ENCODE measurements around the gene ELL.

Gene ELL

GRCh38 chr19:18456279-18456678 lies 65.6 kb downstream of the ELL start:
- peak overlapping the region; percentile 93 for H3K27ac ChIP-seq
- TF ChIP-seq CTCF (conservative IDR thresholded peaks at IDR 0.05; ENCODE audit: low read depth) = no peak
- CTCF ChIA-PET = interaction anchor here (0.5 to 1.0 kb wide), 3 partner anchors 28 to 876 kb away, joined by 3 to 5 read pairs (median 4); no protein-coding TSS in a partner anchor
- POLR2A ChIA-PET (ENCODE audit: low non-redundant PET) = no interaction called here
- no peak for DNase-seq (ENCODE audit: low spot score)

- DNase-seq (ENCODE audit: low spot score) = no peak
- peak overlapping the region; percentile 72 for H3K27ac ChIP-seq
- CTCF ChIA-PET = interaction anchor here (4.2 kb wide), 1 partner anchor 8 kb away, joined by 48 read pairs; no protein-coding TSS in a partner anchor
- POLR2A ChIA-PET (ENCODE audit: low non-redundant PET) = interaction anchor here (0.6 kb wide), 2 partner anchors 15 to 97 kb away, joined by 3 to 7 read pairs; no protein-coding TSS in a partner anchor
- TF ChIP-seq CTCF (conservative IDR thresholded peaks at IDR 0.05; ENCODE audit: low read depth) = no peak
Observed at GRCh38 chr19:18453269-18454024, 68.4 kb downstream of the ELL start.

GRCh38 chr19:18452386-18452785 lies 69.5 kb downstream of the ELL start:
- ChIA-PET CTCF (interaction anchor here (0.6 to 4.2 kb wide), 4 partner anchors 9 to 217 kb away, joined by 3 to 48 read pairs (median 10); partner anchors contain the start of gene ELL), POLR2A (ENCODE audit: low non-redundant PET) (no interaction called here)
- H3K27ac ChIP-seq = peak overlapping the region; percentile 72
- TF ChIP-seq CTCF (conservative IDR thresholded peaks at IDR 0.05; ENCODE audit: low read depth) = no peak
- DNase-seq (ENCODE audit: low spot score) = no peak

GRCh38 chr19:18450931-18451836 lies 70.7 kb downstream of the ELL start:
- DNase-seq (ENCODE audit: low spot score) = peak; percentile 74
- peak; percentile 99 for TF ChIP-seq CTCF (conservative IDR thresholded peaks at IDR 0.05; ENCODE audit: low read depth)
- ChIA-PET POLR2A (ENCODE audit: low non-redundant PET) (no interaction called here), CTCF (interaction anchor here (0.5 to 4.2 kb wide), 25 partner anchors 8 to 488 kb away, joined by 3 to 48 read pairs (median 3); partner anchors contain the start of genes ELL, FKBP8, REX1BD and UBA52)
- peak overlapping the region; percentile 72 for H3K27ac ChIP-seq

GRCh38 chr19:18450021-18450930 lies 71.6 kb downstream of the ELL start:
- DNase-seq (ENCODE audit: low spot score) = no peak
- ChIA-PET POLR2A (ENCODE audit: low non-redundant PET) (no interaction called here), CTCF (interaction anchor here (0.6 to 4.2 kb wide), 18 partner anchors 10 to 489 kb away, joined by 3 to 48 read pairs (median 4); partner anchors contain the start of genes ELL, REX1BD and UBA52)
- no peak for TF ChIP-seq CTCF (conservative IDR thresholded peaks at IDR 0.05; ENCODE audit: low read depth)
- H3K27ac ChIP-seq = peak overlapping the region; percentile 72

All from RWPE1 (cell line).